BE2C (cell line): ENCODE results near the gene ADSS1.

ENCODE experiments used
- DNase-seq: peaks from one replicate; pipeline ENCODE4 v3.0.0-alpha.2; 2020
- H3K27me3 ChIP-seq: fragments of 250-450 bp; sonication (Bioruptor Pico); 2 replicates; pipeline ENCODE4 v1.5.1; 2020; ENCODE audit warnings: mild to moderate bottlenecking
- H3K36me3 ChIP-seq: fragments of 250-450 bp; sonication (Bioruptor Pico); 2 replicates; pipeline ENCODE4 v1.5.1; 2020; ENCODE audit warnings: mild to moderate bottlenecking
- H3K4me1 ChIP-seq: fragments of 250-450 bp; sonication (Bioruptor Pico); 2 replicates; pipeline ENCODE4 v1.5.1; 2020
- H3K4me3 ChIP-seq: 2 replicates; pipeline ENCODE4 v1.5.1; 2011; ENCODE audit warnings: low read depth, low read length
- H3K9me3 ChIP-seq: fragments of 250-450 bp; sonication (Bioruptor Pico); 2 replicates; pipeline ENCODE4 v1.5.1; 2020
- CTCF ChIP-seq: IDR thresholded peaks from 2 replicates; pipeline ENCODE4 v1.5.1; 2012; ENCODE audit warnings: mild to moderate bottlenecking, low read depth, low read length

The ADSS1 gene

GRCh38 chr14:104717646-104718045 lies 6.4 kb upstream of the ADSS1 start:
- H3K4me1 ChIP-seq, result no peaks in the 10 kb centered on the region
- no peaks in the 10 kb centered on the region for H3K27me3 ChIP-seq
- no peak for DNase-seq
- H3K4me3 ChIP-seq, result no peak overlapping the region
- H3K9me3 ChIP-seq, result no peaks in the 10 kb centered on the region
- no peak for TF ChIP-seq CTCF
- peaks cover 37% of the 10 kb centered on the region for H3K36me3 ChIP-seq

GRCh38 chr14:104718147-104718546 lies 5.9 kb upstream of the ADSS1 start:
- Histone ChIP-seq H3K4me1 (no peaks in the 10 kb centered on the region), H3K36me3 (peaks cover 34% of the 10 kb centered on the region), H3K9me3 (no peaks in the 10 kb centered on the region), H3K4me3 (no peak overlapping the region), H3K27me3 (no peaks in the 10 kb centered on the region)
- no peak for TF ChIP-seq CTCF
- no peak for DNase-seq

GRCh38 chr14:104718871-104719270 lies 5.2 kb upstream of the ADSS1 start:
- TF ChIP-seq CTCF, result no peak
- Histone ChIP-seq H3K27me3 (no peaks in the 10 kb centered on the region), H3K36me3 (peaks cover 27% of the 10 kb centered on the region), H3K4me1 (no peaks in the 10 kb centered on the region), H3K9me3 (no peaks in the 10 kb centered on the region), H3K4me3 (no peak overlapping the region)
- DNase-seq, result no peak

- no peaks in the 10 kb centered on the region for H3K9me3 ChIP-seq
- H3K4me1 ChIP-seq, result no peaks in the 10 kb centered on the region
- no peaks in the 10 kb centered on the region for H3K27me3 ChIP-seq
- H3K36me3 ChIP-seq, result peaks cover 23% of the 10 kb centered on the region
- no peak for DNase-seq
- H3K4me3 ChIP-seq, result no peak overlapping the region
- no peak for TF ChIP-seq CTCF
Measured at GRCh38 chr14:104719343-104719742, 4.7 kb upstream of the ADSS1 start.

- no peak for TF ChIP-seq CTCF
- 0 out of 2 replicates have a peak, but pooled peaks cover 13% of the 10 kb centered on the region for H3K36me3 ChIP-seq
- no peaks in the 10 kb centered on the region for H3K27me3 ChIP-seq
- H3K4me1 ChIP-seq, result peaks cover 4% of the 10 kb centered on the region; the same call in 1 of the 2 replicates
- no peaks in the 10 kb centered on the region for H3K9me3 ChIP-seq
- no peak overlapping the region for H3K4me3 ChIP-seq
- DNase-seq, result no peak
Measured at GRCh38 chr14:104721505-104722431, 2.3 kb upstream of the ADSS1 start.
